Measurements from ENCODE around the gene TMEM74B.

Gene TMEM74B

DNA sequence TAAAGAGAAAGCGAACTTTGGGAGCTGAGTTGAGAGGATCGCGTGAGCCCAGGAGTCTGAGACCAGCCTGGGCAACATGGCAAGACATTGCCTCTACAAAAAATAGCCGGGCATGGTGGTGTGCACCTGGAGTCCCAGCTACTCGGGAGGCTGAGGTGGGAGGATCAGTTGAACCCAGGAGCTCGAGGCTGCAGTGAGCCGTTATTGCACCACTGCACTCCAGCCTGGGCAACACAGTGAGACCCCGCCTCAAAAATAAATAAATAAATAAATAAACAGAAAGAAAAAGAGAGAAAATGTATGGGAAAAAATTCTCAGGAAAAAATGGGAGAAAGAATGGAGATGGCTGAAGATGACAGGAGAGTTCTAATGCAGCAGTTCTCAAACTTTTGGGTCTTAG, 21.0 kb upstream of the TMEM74B start:
- DNase-seq (ENCODE audit: low read depth): no peak

GRCh38 chr20:1204576-1204975, 19.8 kb upstream of the TMEM74B start:
- no peak for DNase-seq (ENCODE audit: low read depth)

DNA sequence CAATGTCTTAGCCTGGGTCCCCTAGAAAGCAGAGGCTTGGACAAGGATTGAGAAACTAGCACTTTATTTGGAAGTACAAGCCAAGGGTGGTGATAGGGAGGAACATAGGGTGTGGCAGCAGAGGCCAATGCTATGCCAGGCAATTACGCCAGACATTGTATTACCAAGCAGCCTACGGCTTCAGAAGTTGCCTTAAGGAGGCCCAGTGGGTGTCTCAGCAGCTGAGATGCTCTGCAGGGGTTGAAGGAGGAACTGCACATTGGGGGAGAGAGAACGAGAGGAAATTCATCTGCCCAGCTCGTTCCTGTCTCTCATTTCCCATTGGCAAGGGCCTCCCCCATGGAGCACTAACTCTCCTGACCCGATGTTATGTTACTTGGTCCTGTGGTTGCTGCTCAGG, 19.3 kb upstream of the TMEM74B start:
- no peak for DNase-seq (ENCODE audit: low read depth)

- DNase-seq (ENCODE audit: low read depth): no peak
Measured at GRCh38 chr20:1203630-1204029, 18.8 kb upstream of the TMEM74B start.

- DNase-seq (ENCODE audit: low read depth): no peak
Measured at GRCh38 chr20:1202762-1203504, 18.2 kb upstream of the TMEM74B start, which contains the start of gene C20orf202. Gene C20orf202 (plus strand): TSS chr20:1203454. CDS start chr20:1203586, 132 bp downstream.

DNA sequence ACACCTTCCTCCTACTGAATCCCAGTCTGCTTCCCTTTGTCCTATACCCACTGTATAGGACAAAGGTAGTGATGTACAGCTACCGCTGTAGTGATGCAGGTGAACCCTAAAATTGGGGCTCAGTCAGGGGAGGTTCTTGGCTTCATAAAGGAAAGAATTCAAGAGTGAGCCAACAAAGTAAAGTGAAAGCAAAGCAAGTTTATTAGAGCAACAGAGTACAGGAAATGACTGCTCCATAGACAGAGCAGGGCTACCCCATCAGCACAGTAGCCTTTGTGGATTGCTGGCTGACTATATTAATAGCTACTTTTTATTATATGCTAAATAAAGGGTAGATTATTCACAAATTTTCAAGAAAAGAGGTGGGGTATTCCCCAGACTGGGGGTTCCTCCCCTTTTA, 15.2 kb upstream of the TMEM74B start:
- no peak for DNase-seq (ENCODE audit: low read depth)

DNA sequence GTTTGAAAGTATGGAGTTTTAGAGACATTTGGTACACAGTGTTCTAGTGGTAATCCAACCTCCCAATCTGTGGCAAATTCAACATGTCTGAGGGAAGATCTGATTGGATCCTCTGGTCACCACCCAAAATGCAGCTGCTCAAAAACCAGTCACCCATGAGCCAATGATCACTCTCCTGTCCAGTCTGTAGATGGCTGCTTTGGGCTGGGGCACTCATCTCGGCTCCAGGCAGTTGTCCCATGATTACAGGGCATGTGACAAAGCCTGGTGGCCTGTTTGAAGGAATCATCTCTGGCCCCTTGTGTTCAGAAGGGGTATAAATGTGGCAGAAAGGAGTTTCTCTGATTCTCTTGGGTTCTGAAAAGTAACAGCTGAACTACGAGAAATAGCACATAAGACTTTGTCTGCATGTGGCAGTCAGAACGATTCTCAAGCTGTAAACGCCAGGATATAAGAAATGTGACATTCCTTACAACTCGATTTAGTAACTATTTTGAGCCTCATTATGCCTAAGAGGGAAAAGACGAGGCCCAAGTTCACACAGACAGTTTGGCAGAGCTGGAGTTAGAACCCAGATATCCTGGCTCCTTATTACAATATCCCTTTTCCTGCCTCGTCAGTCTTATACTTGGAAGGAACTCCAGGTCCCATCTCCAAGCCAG, 14.6 kb upstream of the TMEM74B start:
- DNase-seq (ENCODE audit: low read depth): no peak

DNA sequence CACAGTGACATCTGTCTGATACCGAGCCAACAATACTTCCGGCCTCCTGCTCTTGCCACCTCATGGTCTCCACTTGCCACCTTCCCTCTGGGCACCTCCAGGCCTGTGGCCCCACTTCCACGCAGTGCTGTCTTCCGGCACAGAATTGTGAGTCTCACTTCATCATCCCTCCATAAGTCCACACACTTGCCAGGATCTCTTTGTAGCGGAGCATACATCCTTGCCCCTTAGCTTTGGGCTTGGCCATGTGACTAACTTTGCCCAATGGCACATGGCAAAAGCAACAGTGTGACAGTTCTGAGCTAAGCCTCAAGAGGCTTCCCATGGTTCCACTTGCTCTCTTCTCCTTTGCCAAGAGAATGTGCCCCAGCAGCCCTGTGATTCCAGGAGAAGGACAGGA, 14.0 kb upstream of the TMEM74B start:
- no peak for DNase-seq (ENCODE audit: low read depth)

DNA sequence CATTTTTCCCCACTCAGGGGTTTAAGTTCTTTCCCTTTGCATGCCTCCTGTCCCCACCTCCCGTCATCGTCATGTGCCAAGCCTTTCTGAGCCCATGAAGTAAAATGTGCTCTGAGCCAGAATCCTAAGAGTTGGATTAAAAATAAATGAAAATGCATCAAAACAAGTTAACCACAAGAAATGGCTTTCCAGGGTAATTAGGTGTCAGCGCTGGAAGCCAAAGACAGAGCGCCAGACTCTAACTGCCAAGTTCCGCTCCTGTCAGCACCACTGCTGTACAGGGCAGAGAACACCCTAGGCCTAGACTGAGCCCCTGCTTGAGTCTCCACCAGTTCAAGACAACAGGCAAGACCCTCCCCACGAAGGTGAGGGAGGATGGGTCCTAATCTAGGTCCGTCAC, 13.0 kb upstream of the TMEM74B start:
- no peak for DNase-seq (ENCODE audit: low read depth)

GRCh38 chr20:1196634-1197033, 11.9 kb upstream of the TMEM74B start:
- no peak for DNase-seq (ENCODE audit: low read depth)

DNA sequence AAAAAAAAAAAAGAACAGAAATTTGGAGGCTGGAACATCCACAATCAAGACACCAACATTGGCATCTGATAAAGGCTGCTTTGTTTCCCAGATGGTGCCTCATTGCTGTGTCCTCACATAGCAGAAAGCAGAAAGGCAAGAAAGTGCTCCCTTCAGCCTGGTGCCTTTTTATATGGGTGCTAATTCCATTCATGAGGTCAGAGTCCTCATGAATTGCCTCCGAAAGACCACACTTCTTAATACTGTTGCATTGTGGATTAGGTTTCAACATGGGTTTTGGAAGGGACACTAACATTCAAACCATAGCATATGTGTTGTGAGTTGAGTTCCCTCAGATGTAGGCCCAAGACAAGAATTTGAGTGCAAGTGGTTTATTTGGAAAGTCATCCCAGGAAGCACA, 10.4 kb upstream of the TMEM74B start:
- no peak for DNase-seq (ENCODE audit: low read depth)

DNA sequence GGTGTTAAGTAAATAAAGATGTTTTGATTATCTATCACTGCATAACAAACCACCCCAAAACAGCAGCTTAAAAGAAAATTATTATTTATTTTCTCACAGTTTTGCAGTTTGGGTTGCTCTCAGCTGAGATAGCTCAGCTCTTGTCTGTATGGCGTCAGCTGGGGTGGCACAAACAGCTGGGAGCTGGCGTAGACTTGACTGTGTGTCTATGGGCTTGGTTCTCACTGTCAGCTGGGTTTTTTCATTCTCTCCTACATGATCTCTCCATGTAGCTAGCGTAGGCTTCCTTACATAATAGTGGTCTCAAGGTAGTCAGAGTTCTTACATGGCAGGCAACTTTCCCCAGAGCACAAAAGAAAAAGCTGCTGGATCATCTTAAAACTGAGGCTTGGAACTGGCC, 6.5 kb upstream of the TMEM74B start:
- DNase-seq (ENCODE audit: low read depth): no peak

- no peak for DNase-seq (ENCODE audit: low read depth)
Measured at GRCh38 chr20:1190847-1191246, 6.1 kb upstream of the TMEM74B start.

DNA sequence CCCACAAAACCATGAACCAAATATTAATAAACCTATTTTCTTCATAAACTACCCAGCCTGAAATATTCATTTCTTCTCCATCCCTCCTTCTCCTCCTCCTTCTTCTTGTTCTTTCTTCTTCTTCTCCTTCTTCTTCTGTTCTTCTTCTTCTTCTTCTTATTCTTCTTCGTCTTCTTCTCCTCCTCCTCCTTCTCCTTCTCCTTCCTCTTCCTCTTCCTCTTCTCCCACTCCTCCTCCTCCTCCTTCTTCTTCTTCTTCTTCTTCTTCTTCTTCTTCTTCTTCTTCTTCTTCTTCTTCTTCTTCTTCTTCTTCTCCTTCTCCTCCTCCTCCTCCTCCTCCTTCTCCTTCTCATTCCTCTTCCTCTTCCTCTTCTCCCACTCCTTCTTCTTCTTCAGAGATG, 5.0 kb upstream of the TMEM74B start:
- DNase-seq (ENCODE audit: low read depth): no peak

- DNase-seq (ENCODE audit: low read depth): no peak
Measured at GRCh38 chr20:1188347-1188746, 3.6 kb upstream of the TMEM74B start.

- DNase-seq (ENCODE audit: low read depth): no peak
Measured at GRCh38 chr20:1187605-1188171, 2.9 kb upstream of the TMEM74B start.

- no peak for DNase-seq (ENCODE audit: low read depth)
Measured at GRCh38 chr20:1186367-1186991, 1.7 kb upstream of the TMEM74B start.

GRCh38 chr20:1185790-1186334, 1.1 kb upstream of the TMEM74B start:
- DNase-seq (ENCODE audit: low read depth): no peak

GRCh38 chr20:1185316-1185741, 548 bp upstream of the TMEM74B start:
- no peak for DNase-seq (ENCODE audit: low read depth)

DNA sequence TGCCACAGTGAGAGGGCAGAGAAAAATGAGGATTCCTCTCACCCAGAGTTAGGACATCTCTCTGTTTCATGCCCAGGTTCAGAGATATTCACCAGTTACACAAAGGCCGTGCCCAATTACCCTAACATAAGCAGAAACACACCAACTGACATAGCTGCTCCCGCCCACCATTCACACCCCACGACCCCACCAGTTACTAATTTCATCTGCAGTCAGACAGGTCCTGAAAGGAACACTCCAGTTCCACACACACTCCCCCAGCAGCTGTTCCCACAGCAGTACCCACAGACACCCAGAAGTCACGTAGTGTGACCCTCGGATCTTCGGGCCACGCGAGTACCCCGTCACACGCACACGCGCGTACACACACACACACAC, 532 bp downstream of the TMEM74B start:
- DNase-seq (ENCODE audit: low read depth): no peak

- DNase-seq (ENCODE audit: low read depth): no peak
Measured at GRCh38 chr20:1183153-1183552, 1.6 kb downstream of the TMEM74B start.

DNA sequence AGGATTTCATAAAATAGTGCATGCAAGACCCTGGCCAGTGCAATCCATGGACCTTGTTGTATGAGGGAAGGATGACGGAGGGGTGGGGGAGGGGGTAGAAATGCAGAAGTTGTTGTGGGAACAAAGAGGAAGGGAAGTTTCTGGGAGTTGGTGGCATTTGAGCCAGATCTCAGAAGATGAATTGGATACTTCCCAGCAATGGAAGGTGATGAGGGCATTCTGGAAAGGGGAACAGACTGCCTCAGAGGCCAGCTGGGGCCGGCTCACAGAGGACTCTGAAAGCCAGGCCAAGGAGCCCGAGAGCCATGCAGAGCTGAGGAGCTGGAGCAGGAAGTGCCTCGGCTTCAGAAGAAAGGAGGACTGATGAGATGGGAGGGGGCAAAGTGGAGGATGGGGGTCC, 2.7 kb downstream of the TMEM74B start:
- DNase-seq (ENCODE audit: low read depth): no peak

DNA sequence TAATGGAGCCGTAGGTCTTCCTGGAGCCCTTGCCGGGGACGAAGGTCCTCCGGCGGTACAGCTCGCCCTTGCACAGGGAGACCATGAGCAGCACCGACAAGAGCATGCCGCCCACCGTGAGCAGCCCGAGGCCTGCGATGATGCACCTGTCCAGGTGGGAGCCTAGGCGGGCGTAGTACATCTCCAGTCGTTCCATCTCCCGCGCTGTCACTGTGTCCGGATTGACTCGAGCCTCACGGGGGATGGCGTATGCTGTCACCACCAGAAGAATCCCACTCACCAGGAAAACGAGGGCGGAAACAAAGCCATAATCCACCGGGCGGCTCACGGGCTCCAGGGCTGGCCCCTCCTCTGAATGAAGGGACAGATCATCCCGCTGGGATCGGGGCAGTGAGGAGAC, 3.8 kb downstream of the TMEM74B start:
- DNase-seq (ENCODE audit: low read depth): no peak
